ENCODE data around the gene HPCAL1. TPM values are rescaled to one million over a fixed set of nuclear protein-coding genes. Genes with fewer than 3 reads are reported as not detected.
A peak's percentile ranks its signal among the peaks of the same experiment; 100 is the strongest.

HPCAL1 gene
- total RNA-seq, 1 donor, result 34.4 TPM

DNA sequence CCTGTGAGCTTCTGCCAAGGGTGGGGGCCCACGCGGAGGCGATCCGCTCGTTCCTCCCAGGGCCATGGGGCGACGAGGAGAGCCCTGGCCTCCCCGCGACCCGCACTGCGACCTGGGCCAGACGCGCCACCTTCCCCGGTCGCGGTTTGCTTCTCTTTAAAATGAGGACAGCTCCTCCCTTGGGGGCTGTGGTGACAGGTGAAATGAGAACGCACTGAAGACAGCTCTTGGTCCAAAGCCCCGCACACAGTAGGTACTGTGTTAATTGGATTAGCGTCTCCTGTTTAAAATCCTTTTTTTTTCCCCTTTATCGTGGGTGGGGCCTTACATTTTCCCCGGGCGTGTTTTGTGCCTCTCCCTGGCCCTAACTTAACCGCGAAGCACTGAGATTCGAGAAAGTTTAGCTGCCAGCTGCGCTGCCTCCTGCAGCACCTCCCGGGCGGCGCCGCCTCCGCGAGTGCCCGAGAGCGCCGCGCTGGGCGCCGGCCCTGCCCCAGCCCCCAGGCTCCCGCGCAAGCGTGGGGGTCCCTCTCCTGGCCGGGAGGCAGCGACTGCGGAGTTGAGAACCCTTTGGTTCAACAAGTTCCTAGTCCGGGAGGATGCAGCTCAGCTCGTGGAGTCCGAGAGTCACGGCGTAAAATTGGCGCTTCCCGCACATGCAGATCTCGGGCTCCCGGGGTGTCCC lies 1.1 kb downstream of the HPCAL1 start:
- H3K4me3 ChIP-seq (ENCODE audit: low read depth, low read length), result peak overlapping the region; percentile 83
- TF ChIP-seq, protein P1, sequence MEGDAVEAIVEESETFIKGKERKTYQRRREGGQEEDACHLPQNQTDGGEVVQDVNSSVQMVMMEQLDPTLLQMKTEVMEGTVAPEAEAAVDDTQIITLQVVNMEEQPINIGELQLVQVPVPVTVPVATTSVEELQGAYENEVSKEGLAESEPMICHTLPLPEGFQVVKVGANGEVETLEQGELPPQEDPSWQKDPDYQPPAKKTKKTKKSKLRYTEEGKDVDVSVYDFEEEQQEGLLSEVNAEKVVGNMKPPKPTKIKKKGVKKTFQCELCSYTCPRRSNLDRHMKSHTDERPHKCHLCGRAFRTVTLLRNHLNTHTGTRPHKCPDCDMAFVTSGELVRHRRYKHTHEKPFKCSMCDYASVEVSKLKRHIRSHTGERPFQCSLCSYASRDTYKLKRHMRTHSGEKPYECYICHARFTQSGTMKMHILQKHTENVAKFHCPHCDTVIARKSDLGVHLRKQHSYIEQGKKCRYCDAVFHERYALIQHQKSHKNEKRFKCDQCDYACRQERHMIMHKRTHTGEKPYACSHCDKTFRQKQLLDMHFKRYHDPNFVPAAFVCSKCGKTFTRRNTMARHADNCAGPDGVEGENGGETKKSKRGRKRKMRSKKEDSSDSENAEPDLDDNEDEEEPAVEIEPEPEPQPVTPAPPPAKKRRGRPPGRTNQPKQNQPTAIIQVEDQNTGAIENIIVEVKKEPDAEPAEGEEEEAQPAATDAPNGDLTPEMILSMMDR (IDR thresholded peaks at IDR 0.05; ENCODE audit: insufficient read depth, low read length), result no peak
- DNase-seq (ENCODE audit: low read depth), result peak; percentile 46

DNA sequence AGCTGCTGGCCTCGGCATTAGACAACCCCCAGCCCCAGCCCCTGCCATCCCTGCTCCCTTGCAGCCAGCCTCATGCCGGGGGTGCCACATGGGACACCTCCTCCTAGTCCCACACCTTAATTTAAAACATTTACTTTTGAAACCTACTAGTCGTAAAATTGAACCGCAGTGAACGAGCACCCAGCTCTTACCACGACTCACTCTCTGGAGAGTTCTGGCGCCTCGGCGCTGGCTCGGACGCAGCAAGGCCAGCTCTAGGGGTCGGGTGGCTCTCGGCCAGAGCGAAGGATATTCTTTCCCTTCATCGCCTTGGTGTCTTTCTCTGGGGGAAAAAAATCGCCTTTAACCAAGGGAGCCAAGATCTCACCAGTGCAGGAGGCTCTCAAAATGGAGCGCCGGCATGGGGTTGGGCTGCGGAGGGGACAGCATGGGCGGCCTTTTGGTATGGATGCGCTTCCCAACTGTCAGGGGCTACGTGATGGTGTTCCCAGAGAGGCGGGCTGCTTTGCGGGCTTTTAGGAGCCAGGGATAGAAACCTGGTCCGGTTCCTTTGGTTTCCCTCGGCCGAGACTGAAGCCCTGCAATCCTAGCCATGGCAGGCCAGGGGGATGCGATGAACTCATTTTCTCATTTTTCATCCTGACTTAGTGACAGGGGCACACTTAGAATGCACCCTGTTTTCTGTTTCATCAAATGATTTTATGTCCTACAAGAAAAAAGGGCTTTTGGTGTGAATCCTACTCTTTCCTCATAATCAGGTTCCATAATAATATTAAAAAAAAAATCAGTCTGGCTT lies 2.0 kb downstream of the HPCAL1 start:
- no peak for DNase-seq (ENCODE audit: low read depth)
- peak overlapping the region; percentile 83 for H3K4me3 ChIP-seq (ENCODE audit: low read depth, low read length)
- TF ChIP-seq, protein P1 (IDR thresholded peaks at IDR 0.05; ENCODE audit: insufficient read depth, low read length), result no peak

DNA sequence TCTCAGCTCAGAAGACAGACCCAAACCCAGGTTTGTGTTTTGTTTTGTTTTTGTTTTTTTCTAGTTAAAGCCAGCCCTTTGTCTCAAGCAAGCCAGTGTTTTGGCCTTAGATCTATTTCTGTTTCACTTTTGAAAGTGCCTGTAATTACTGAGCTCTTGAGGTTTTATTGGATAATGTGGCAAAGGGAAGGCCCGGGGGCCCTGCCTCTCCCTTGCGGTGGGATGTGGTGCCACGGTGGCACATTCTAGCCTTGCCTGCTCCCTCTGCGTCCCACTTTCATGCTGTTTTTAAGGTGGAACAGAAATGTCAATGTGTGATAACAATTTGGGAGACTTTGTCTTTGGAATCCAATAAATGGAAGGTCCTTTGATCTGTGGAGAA lies 2.5 kb downstream of the HPCAL1 start:
- peak; percentile 30 for DNase-seq (ENCODE audit: low read depth)
- no peak overlapping the region for H3K4me3 ChIP-seq (ENCODE audit: low read depth, low read length)

DNA sequence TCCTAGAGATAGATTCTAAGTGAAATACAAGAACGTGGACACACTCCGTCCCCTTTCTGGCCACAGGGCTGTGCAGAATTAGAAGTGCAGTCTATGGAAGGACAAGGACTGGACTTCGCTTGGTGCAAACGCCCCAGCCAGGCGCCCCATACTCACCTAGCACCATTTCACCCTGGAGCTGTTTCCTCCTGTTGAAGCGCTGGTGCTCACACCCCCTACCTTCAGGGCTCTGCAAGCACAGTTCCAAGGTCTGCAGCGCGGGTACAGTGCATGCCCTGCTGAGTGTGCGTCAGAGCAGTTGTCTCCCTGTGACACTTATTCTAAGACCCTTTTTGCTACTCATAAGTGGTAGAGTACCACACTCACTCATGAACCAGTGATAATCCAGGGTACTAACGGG lies 3.0 kb downstream of the HPCAL1 start:
- no peak for DNase-seq (ENCODE audit: low read depth)
- no peak overlapping the region for H3K4me3 ChIP-seq (ENCODE audit: low read depth, low read length)
- TF ChIP-seq, protein P1 (IDR thresholded peaks at IDR 0.05; ENCODE audit: insufficient read depth, low read length), result peak; percentile 4

More for the DNA sequence above, 2.5 kb downstream of the HPCAL1 start:
- TF ChIP-seq, protein P1 (IDR thresholded peaks at IDR 0.05; ENCODE audit: insufficient read depth, low read length), result no peak

DNA sequence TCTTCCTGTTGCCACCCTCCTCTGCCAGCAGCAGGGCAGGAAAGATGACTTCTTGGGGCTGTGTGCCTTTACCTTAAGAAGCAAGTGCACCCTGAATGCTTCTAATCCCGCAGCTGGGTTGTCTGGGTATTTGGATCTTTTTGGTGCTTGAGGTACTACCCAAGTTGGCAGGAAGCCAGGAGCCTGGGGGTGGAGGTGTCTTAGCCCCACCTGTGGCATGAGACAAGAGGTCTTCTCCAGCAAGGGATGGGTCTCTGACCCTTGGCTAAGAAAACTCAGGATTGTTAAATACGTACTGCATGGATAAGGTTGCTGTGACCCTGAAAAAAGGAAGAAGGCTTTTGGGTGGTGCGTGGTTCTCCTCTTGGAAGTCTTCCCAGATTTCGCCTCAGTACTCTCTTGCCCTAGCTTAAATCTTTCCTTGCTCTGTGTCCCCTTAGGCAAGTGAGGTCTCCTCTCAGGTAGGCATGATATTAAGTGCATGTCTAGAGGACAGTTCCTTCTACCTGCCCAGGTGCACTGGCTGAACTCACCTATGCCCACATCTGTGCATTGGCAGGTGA lies 4.3 kb downstream of the HPCAL1 start:
- DNase-seq (ENCODE audit: low read depth), result no peak
- no peak overlapping the region for H3K4me3 ChIP-seq (ENCODE audit: low read depth, low read length)
- TF ChIP-seq, protein P1 (IDR thresholded peaks at IDR 0.05; ENCODE audit: insufficient read depth, low read length), result no peak

DNA sequence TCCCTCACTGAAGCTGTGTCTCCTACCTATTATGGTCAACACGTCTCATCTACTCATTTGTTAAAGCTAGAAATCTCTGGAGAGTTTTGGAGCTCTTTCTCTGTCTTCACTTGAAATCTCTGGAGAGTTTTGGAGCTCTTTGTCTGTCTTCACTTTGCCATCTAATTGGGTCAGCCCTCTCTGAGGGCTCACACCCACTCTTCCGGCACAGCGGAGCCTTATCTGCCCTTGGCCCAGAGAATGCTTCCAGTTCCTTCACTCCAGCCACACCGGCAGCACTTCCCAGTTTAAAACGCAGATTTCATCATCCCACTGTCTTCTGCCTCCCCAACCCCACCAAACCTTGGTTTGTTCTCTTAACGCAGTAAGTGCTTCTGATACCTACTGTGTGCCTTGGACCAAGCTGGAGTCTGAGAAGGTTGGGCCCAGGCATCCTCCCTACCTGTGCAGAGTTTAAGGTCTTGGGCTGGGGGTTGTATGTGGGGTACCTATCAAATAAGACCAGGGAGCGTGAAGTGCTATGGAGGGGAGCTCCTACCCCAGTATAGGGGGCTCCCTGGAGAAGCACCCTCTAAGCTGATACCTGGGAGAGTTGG lies 5.0 kb downstream of the HPCAL1 start:
- TF ChIP-seq, protein P1 (IDR thresholded peaks at IDR 0.05; ENCODE audit: insufficient read depth, low read length), result no peak
- peak; percentile 65 for DNase-seq (ENCODE audit: low read depth)
- H3K4me3 ChIP-seq (ENCODE audit: low read depth, low read length), result peak overlapping the region; percentile 44

All from fibroblast of the aortic adventitia (primary cell).